HCT116 (cell line): ENCODE data around the gene IRF2BP1. TPM values are rescaled to one million over a fixed set of nuclear protein-coding genes. Genes with fewer than 3 reads are reported as not detected.

Experiments
- ATAC-seq: fragments of 200-7000 bp; cut with Tn5 transposase; 2 replicates; pipeline ENCODE4 v1.9.1; 2020; ENCODE audit warnings: mild to moderate bottlenecking, moderate library complexity
- BruUV-seq: library from RNA; stranded (reverse); fragments of 400-500 nt; replicated peaks from 2 replicates; lab custom pipeline; 2021; lab: Mats Ljungman, UMichigan
- CTCF ChIA-PET: fragments of 300-600 bp; sonication (Branson Sonifier 250); formaldehyde crosslinking; loops from one replicate; lab custom pipeline; 2021; ENCODE audit warnings: antibody characterized with exemption; lab: Charles Lee
- POLR2A ChIA-PET: fragments of 300-600, 350-600 bp; sonication (Branson Sonifier 250); formaldehyde crosslinking; loops from one replicate; lab custom pipeline; 2021; ENCODE audit warnings: antibody characterized with exemption; lab: Charles Lee
- RAD21 ChIA-PET, 2 experiments: fragments of 300-600 bp; sonication (Branson Sonifier 250); formaldehyde crosslinking; loops; one replicate each; lab custom pipeline; 2023; ENCODE audit warnings: low total read pairs in 2 of 2; ENCODE audit not compliant: uncharacterized antibody in 2 of 2, unreplicated experiment in 2 of 2, low non-redundant PET in 1 of 2; lab: Charles Lee
- DNase-seq: peaks from one replicate; pipeline ENCODE4 v3.0.0-alpha.2; 2010; ENCODE audit warnings: low read depth, low spot score
- H2AFZ ChIP-seq: fragments of 200-600 bp; shearing (Covaris generic), sonication (generic); 2 replicates; pipeline ENCODE4 v1.6.1; 2017; ENCODE audit warnings: low read depth, mixed run types, mixed read lengths, antibody characterized with exemption, low read length; ENCODE audit not compliant: poor library complexity, severe bottlenecking
- H3K27ac ChIP-seq: 2 replicates; pipeline ENCODE4 v1.5.1; 2012; ENCODE audit warnings: low read depth, low read length
- H3K27me3 ChIP-seq: fragments of 200-600 bp; sonication (generic); 2 replicates; pipeline ENCODE4 v1.6.1; 2016; ENCODE audit warnings: mixed run types, low read length, mixed read lengths; ENCODE audit not compliant: insufficient read depth
- H3K36me3 ChIP-seq, 2 experiments: fragments of 200-500 bp in 1 of 2; fragments of 200-600 bp in 1 of 2; sonication (Bioruptor generic) in 1 of 2; sonication (generic) in 1 of 2; 2 replicates each; pipeline versions ENCODE4 v1.5.1 to v1.6.1; 2014 to 2016; ENCODE audit warnings: low read length in 2 of 2, inconsistent platforms in 1 of 2, mixed read lengths in 1 of 2, mixed run types in 1 of 2; ENCODE audit not compliant: insufficient read depth in 2 of 2, control insufficient read depth in 1 of 2
- H3K4me1 ChIP-seq, 2 experiments: fragments of 200-600 bp in 1 of 2; sonication (generic) in 1 of 2; 2 replicates each; pipeline versions ENCODE4 v1.5.1 to v1.6.1; 2012 to 2017; ENCODE audit warnings: low read length in 2 of 2, inconsistent platforms in 1 of 2, mild to moderate bottlenecking in 1 of 2, mixed read lengths in 1 of 2, mixed run types in 1 of 2, moderate library complexity in 1 of 2; ENCODE audit not compliant: insufficient read depth in 2 of 2, control insufficient read depth in 1 of 2
- H3K4me2 ChIP-seq: fragments of 200-600 bp; sonication (generic); 2 replicates; pipeline ENCODE4 v1.6.1; 2017; ENCODE audit warnings: mixed run types, low read length, mixed read lengths
- H3K4me3 ChIP-seq, 2 experiments: fragments of 200-600 bp in 1 of 2; sonication (generic) in 1 of 2; replicated peaks in 1 of 2; 2 replicates each; pipeline ENCODE4 v1.5.1; 2011 to 2016; ENCODE audit warnings: low read length in 2 of 2, control low read depth in 1 of 2, low read depth in 1 of 2, mild to moderate bottlenecking in 1 of 2, mixed read lengths in 1 of 2, mixed run types in 1 of 2
- H3K79me2 ChIP-seq: fragments of 200-600 bp; sonication (generic); 2 replicates; pipeline ENCODE4 v1.6.1; 2017; ENCODE audit warnings: mild to moderate bottlenecking, mixed run types, low read length, moderate library complexity, mixed read lengths; ENCODE audit not compliant: insufficient read depth
- H3K9ac ChIP-seq: fragments of 200-600 bp; sonication (generic); 2 replicates; pipeline ENCODE4 v1.6.1; 2016; ENCODE audit warnings: low read length, mixed read lengths
- H3K9me2 ChIP-seq: fragments of 200-600 bp; sonication (generic), shearing (Covaris generic); 2 replicates; pipeline ENCODE4 v1.6.1; 2017; ENCODE audit warnings: mixed run types, mild to moderate bottlenecking, moderate library complexity; ENCODE audit not compliant: insufficient read depth
- H3K9me3 ChIP-seq, 2 experiments: fragments of 200-500 bp in 1 of 2; fragments of 200-600 bp in 1 of 2; sonication (Bioruptor generic) in 1 of 2; sonication (generic) in 1 of 2; 2 replicates each; pipeline ENCODE4 v1.6.1; 2014 to 2017; ENCODE audit warnings: low read length in 2 of 2, mixed read lengths in 2 of 2, inconsistent platforms in 1 of 2, low read depth in 1 of 2, mild to moderate bottlenecking in 1 of 2, mixed run types in 1 of 2, moderate library complexity in 1 of 2; ENCODE audit not compliant: control insufficient read depth in 1 of 2, insufficient read depth in 1 of 2
- H4K20me1 ChIP-seq: fragments of 200-600 bp; sonication (generic), shearing (Covaris generic); 2 replicates; pipeline ENCODE4 v1.6.1; 2017; ENCODE audit warnings: mixed run types, mild to moderate bottlenecking, moderate library complexity; ENCODE audit not compliant: insufficient read depth
- CBX3 ChIP-seq: IDR thresholded peaks from 2 replicates; pipeline ENCODE4 v1.6.1; 2012; ENCODE audit warnings: low read depth
- ELF1 ChIP-seq: IDR thresholded peaks from 2 replicates; pipeline ENCODE4 v1.6.1; 2012; ENCODE audit warnings: low read depth, borderline replicate concordance
- EZH2phosphoT487 ChIP-seq: fragments of 200-600 bp; IDR thresholded peaks from 2 replicates; pipeline ENCODE4 v1.6.1; 2018; ENCODE audit warnings: antibody characterized with exemption, borderline replicate concordance
- JUND ChIP-seq: IDR thresholded peaks from 2 replicates; pipeline ENCODE4 v1.6.1; 2012
- POLR2AphosphoS5 ChIP-seq: IDR thresholded peaks from 2 replicates; pipeline ENCODE4 v1.6.1; 2011; ENCODE audit warnings: mild to moderate bottlenecking, low read depth, low read length, moderate library complexity
- SRF ChIP-seq: IDR thresholded peaks from 2 replicates; pipeline ENCODE4 v1.6.1; 2012; ENCODE audit warnings: low read depth
- TCF7L2 ChIP-seq: IDR thresholded peaks from 2 replicates; pipeline ENCODE4 v1.7.0; 2011; ENCODE audit warnings: borderline replicate concordance, inconsistent platforms; ENCODE audit not compliant: insufficient read depth, insufficient read length; ENCODE audit errors: extremely low read depth
- ZBTB33 ChIP-seq: IDR thresholded peaks from 2 replicates; pipeline ENCODE4 v1.6.1; 2011; ENCODE audit warnings: mild to moderate bottlenecking, low read length, moderate library complexity; ENCODE audit not compliant: insufficient replicate concordance; ENCODE audit errors: extremely low read depth
- intact Hi-C: fragments of 100-400 bp; cut with micrococcal nuclease; formaldehyde crosslinking; loops from 2 replicates; pipeline ENCODE4 v1.10.0; 2022
- total RNA-seq: library from RNA; stranded (reverse); gene quantifications from one replicate; pipeline ENCODE4 v1.2.1, GENCODE V29; 2021; ENCODE audit not compliant: unreplicated experiment
- TF ChIP-seq, protein P1 (sequence below): IDR thresholded peaks from 2 replicates; pipeline ENCODE4 v1.6.1; 2012

IRF2BP1 gene
- total RNA-seq, 1 experiment from 2014 or later = 33.9 TPM

GRCh38 chr19:45842198-45842597 is 43.7 kb downstream of the IRF2BP1 start (continued):
- TF ChIP-seq ZBTB33 (no peak), CBX3 (no peak)
- TF ChIP-seq, protein P1, sequence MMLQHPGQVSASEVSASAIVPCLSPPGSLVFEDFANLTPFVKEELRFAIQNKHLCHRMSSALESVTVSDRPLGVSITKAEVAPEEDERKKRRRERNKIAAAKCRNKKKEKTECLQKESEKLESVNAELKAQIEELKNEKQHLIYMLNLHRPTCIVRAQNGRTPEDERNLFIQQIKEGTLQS = no peak

GRCh38 chr19:45834970-45835369 is 51.0 kb downstream of the IRF2BP1 start:
- H3K27ac ChIP-seq = no peak overlapping the region
- ChIA-PET POLR2A (interaction anchor here (1.6 kb wide), 1 partner anchor 28 kb away, joined by 3 read pairs; the partner anchor contains the start of gene SYMPK), CTCF (interaction anchor here (1.5 kb wide), 1 partner anchor 18 kb away, joined by 5 read pairs; no protein-coding TSS in a partner anchor), RAD21 (no interaction called here)
- intact Hi-C loops = no loop called here
- H3K4me1 ChIP-seq = no peaks in the 10 kb centered on the region
- no peak for ATAC-seq
- no peak overlapping the region for H3K9ac ChIP-seq
- no peak overlapping the region for H2AFZ ChIP-seq
- TF ChIP-seq ELF1 = no peak
- no peak for TF ChIP-seq JUND
- no peak for TF ChIP-seq POLR2AphosphoS5
- no peak for TF ChIP-seq SRF
- TF ChIP-seq TCF7L2 = no peak
- no peak for TF ChIP-seq EZH2phosphoT487
- H4K20me1 ChIP-seq = no peaks in the 10 kb centered on the region
- no peak overlapping the region for H3K4me3 ChIP-seq
- H3K79me2 ChIP-seq = 0 out of 2 replicates have a peak, but pooled peaks cover 3% of the 10 kb centered on the region
- peaks cover 0 to 6% of the 10 kb centered on the region in 2 experiments; a peak in 1 of 4 replicates for H3K9me3 ChIP-seq
- peaks cover 54 to 66% of the 10 kb centered on the region in 2 experiments for H3K36me3 ChIP-seq
- no TSS peak for BruUV-seq
- DNase-seq = no peak
- H3K27me3 ChIP-seq = no peaks in the 10 kb centered on the region
- H3K4me2 ChIP-seq = no peak overlapping the region
- H3K9me2 ChIP-seq = no peaks in the 10 kb centered on the region

Other genes starting within 250 kb of the IRF2BP1 start
- 131 TPM for gene EML2, start 246.7 kb downstream of the IRF2BP1 start, total RNA-seq
- gene GIPR, start 217.9 kb downstream of the IRF2BP1 start, total RNA-seq = 14.1 TPM
- gene SNRPD2, start 194.2 kb downstream of the IRF2BP1 start, total RNA-seq = 927 TPM
- 19.5 TPM for gene QPCTL, start 193.5 kb downstream of the IRF2BP1 start, total RNA-seq
- gene FBXO46, start 155.2 kb downstream of the IRF2BP1 start, total RNA-seq = 31.7 TPM
- gene MEIOSIN, start 152.7 kb downstream of the IRF2BP1 start, total RNA-seq = 2.1 TPM
- gene SIX5, start 116.9 kb downstream of the IRF2BP1 start, total RNA-seq = 18.3 TPM
- 52.5 TPM for gene DMPK, start 103.7 kb downstream of the IRF2BP1 start, total RNA-seq
- gene DMWD, start 93.3 kb downstream of the IRF2BP1 start, total RNA-seq = 56.8 TPM
- 0.57 TPM for gene RSPH6A, start 70.8 kb downstream of the IRF2BP1 start, total RNA-seq
- 117 TPM for gene SYMPK, start 23.0 kb downstream of the IRF2BP1 start, total RNA-seq
- 5.8 TPM for gene FOXA3, start 21.8 kb downstream of the IRF2BP1 start, total RNA-seq
- 10.8 TPM for gene MYPOP, start 16.5 kb upstream of the IRF2BP1 start, total RNA-seq
- not detected for gene NANOS2, start 28.6 kb upstream of the IRF2BP1 start, total RNA-seq
- gene NOVA2, start 87.7 kb upstream of the IRF2BP1 start, total RNA-seq = 2.5 TPM
- gene CCDC61, start 109.3 kb upstream of the IRF2BP1 start, total RNA-seq = 12.2 TPM
- gene PGLYRP1, start 136.9 kb upstream of the IRF2BP1 start, total RNA-seq = not detected
- gene IGFL4, start 154.9 kb upstream of the IRF2BP1 start, total RNA-seq = not detected
- gene IGFL3, start 238.5 kb upstream of the IRF2BP1 start, total RNA-seq = not detected